HEK293 (cell line): ENCODE measurements around the gene ZNF354B.
"Not testable (repeated sequence)": the region's sequence is repeated elsewhere in the genome, so short reads cannot be mapped to it uniquely, and the experiment has no call there.

Experiments
- CTCF ChIA-PET: fragments of 350-600 bp; formaldehyde crosslinking; extraction: SDS; loops from one replicate; lab custom pipeline; 2021; ENCODE audit warnings: antibody characterized with exemption; lab: Yijun Ruan, JAX
- POLR2A ChIA-PET: fragments of 300-600 bp; formaldehyde crosslinking; extraction: SDS; loops from one replicate; lab custom pipeline; 2020; ENCODE audit warnings: antibody characterized with exemption, inconsistent platforms; lab: Yijun Ruan, JAX
- H3K27ac ChIP-seq: fragments of 200-500 bp; sonication (Bioruptor generic); 2 replicates; pipeline ENCODE4 v1.5.1; 2014; ENCODE audit warnings: low read depth, low read length, control low read depth, inconsistent platforms; ENCODE audit errors: extremely low read depth
- H3K36me3 ChIP-seq, 2 experiments: fragments of 200-500 bp in 1 of 2; sonication (Bioruptor generic) in 1 of 2; 1 replicate in 1 of 2; 2 replicates in 1 of 2; pipeline ENCODE4 v1.5.1; 2014 to 2017; ENCODE audit warnings: inconsistent platforms in 2 of 2, low read length in 2 of 2; ENCODE audit not compliant: control insufficient read depth in 2 of 2, insufficient read depth in 1 of 2
- H3K4me1 ChIP-seq: fragments of 200-500 bp; sonication (Bioruptor generic); 2 replicates; pipeline ENCODE4 v1.5.1; 2014; ENCODE audit warnings: mild to moderate bottlenecking, low read length, inconsistent platforms; ENCODE audit not compliant: control insufficient read depth, insufficient read depth
- H3K4me3 ChIP-seq: 2 replicates; pipeline ENCODE4 v1.5.1; 2011; ENCODE audit warnings: low read depth, mild to moderate bottlenecking, control low read depth, low read length, moderate library complexity
- H3K9me3 ChIP-seq: fragments of 200-500 bp; sonication (Bioruptor generic); 2 replicates; pipeline ENCODE4 v1.5.1; 2014; ENCODE audit warnings: low read depth, low read length, inconsistent platforms; ENCODE audit not compliant: control insufficient read depth, insufficient read depth
- GFI1B ChIP-seq: fragments of 450-650 bp; formaldehyde crosslinking; IDR thresholded peaks from 2 replicates; pipeline ENCODE4 v1.5.1; 2016; ENCODE audit warnings: missing biosample characterization, missing genetic modification characterization
- GLI2 ChIP-seq: fragments of 450-650 bp; formaldehyde crosslinking; IDR thresholded peaks from 2 replicates; pipeline ENCODE4; 2017; ENCODE audit warnings: missing biosample characterization, missing genetic modification characterization, low read depth, borderline replicate concordance
- KLF1 ChIP-seq: fragments of 450-650 bp; formaldehyde crosslinking; IDR thresholded peaks from 2 replicates; pipeline ENCODE4 v1.5.1; 2016; ENCODE audit warnings: missing biosample characterization, missing genetic modification characterization
- ZBTB1 ChIP-seq: fragments of 450-650 bp; formaldehyde crosslinking; IDR thresholded peaks from 2 replicates; pipeline ENCODE4 v1.5.1; 2016; ENCODE audit warnings: missing biosample characterization, missing genetic modification characterization
- ZBTB17 ChIP-seq: fragments of 450-650 bp; formaldehyde crosslinking; IDR thresholded peaks from 2 replicates; pipeline ENCODE4 v1.5.1; 2016; ENCODE audit warnings: missing biosample characterization, missing genetic modification characterization
- ZFHX2 ChIP-seq: fragments of 450-650 bp; formaldehyde crosslinking; conservative IDR thresholded peaks from 2 replicates; pipeline ENCODE4 v1.5.1; 2016; ENCODE audit warnings: missing biosample characterization, missing genetic modification characterization
- ZFP37 ChIP-seq: fragments of 450-650 bp; formaldehyde crosslinking; IDR thresholded peaks from 2 replicates; pipeline ENCODE4 v1.5.1; 2016; ENCODE audit warnings: missing biosample characterization, missing genetic modification characterization
- ZNF157 ChIP-seq: fragments of 450-650 bp; formaldehyde crosslinking; IDR thresholded peaks from 2 replicates; pipeline ENCODE4 v1.5.1; 2016; ENCODE audit warnings: missing biosample characterization, missing genetic modification characterization
- ZNF324 ChIP-seq: fragments of 450-650 bp; formaldehyde crosslinking; IDR thresholded peaks from 2 replicates; pipeline ENCODE4 v1.5.1; 2016; ENCODE audit warnings: missing biosample characterization, missing genetic modification characterization
- ZNF501 ChIP-seq: fragments of 450-650 bp; formaldehyde crosslinking; IDR thresholded peaks from 2 replicates; pipeline ENCODE4 v1.5.1; 2016; ENCODE audit warnings: missing biosample characterization, missing genetic modification characterization
- ZNF514 ChIP-seq: fragments of 450-650 bp; formaldehyde crosslinking; IDR thresholded peaks from 2 replicates; pipeline ENCODE4 v1.5.1; 2016; ENCODE audit warnings: missing biosample characterization, missing genetic modification characterization
- ZNF571 ChIP-seq: fragments of 450-650 bp; formaldehyde crosslinking; IDR thresholded peaks from 2 replicates; pipeline ENCODE4 v1.5.0; 2017; ENCODE audit warnings: missing biosample characterization, missing genetic modification characterization
- ZNF660 ChIP-seq: fragments of 450-650 bp; IDR thresholded peaks from 2 replicates; pipeline ENCODE4 v1.5.1; 2018; ENCODE audit warnings: missing biosample characterization, mild to moderate bottlenecking, missing genetic modification characterization
- ZNF707 ChIP-seq: fragments of 450-650 bp; formaldehyde crosslinking; IDR thresholded peaks from 2 replicates; pipeline ENCODE4 v1.5.1; 2016; ENCODE audit warnings: missing biosample characterization, missing genetic modification characterization
- ZNF768 ChIP-seq: fragments of 450-650 bp; formaldehyde crosslinking; IDR thresholded peaks from 2 replicates; pipeline ENCODE4 v1.5.1; 2018; ENCODE audit warnings: missing biosample characterization, mild to moderate bottlenecking, missing genetic modification characterization
- TF ChIP-seq, protein P1 (sequence below): fragments of 450-650 bp; formaldehyde crosslinking; IDR thresholded peaks from 2 replicates; pipeline ENCODE4 v1.5.1; 2016; ENCODE audit warnings: missing biosample characterization, missing genetic modification characterization
- TF ChIP-seq, protein P2 (sequence below): fragments of 450-650 bp; formaldehyde crosslinking; IDR thresholded peaks from 2 replicates; pipeline ENCODE4 v1.5.1; 2017; ENCODE audit warnings: missing biosample characterization, missing genetic modification characterization
- TF ChIP-seq, protein P3 (sequence below): fragments of 450-650 bp; formaldehyde crosslinking; IDR thresholded peaks from 2 replicates; pipeline ENCODE4 v1.5.1; 2017; ENCODE audit warnings: missing biosample characterization, missing genetic modification characterization
- TF ChIP-seq, protein P4 (sequence below): fragments of 450-650 bp; formaldehyde crosslinking; IDR thresholded peaks from 2 replicates; pipeline ENCODE4 v1.5.1; 2016; ENCODE audit warnings: missing biosample characterization, missing genetic modification characterization
- TF ChIP-seq, protein P5 (sequence below): fragments of 450-650 bp; formaldehyde crosslinking; IDR thresholded peaks from 2 replicates; pipeline ENCODE4 v1.5.1; 2016; ENCODE audit warnings: missing biosample characterization, missing genetic modification characterization
- TF ChIP-seq, protein P6 (sequence below): fragments of 450-650 bp; formaldehyde crosslinking; IDR thresholded peaks from 2 replicates; pipeline ENCODE4 v1.5.1; 2016; ENCODE audit warnings: missing biosample characterization, missing genetic modification characterization

The ZNF354B gene

DNA sequence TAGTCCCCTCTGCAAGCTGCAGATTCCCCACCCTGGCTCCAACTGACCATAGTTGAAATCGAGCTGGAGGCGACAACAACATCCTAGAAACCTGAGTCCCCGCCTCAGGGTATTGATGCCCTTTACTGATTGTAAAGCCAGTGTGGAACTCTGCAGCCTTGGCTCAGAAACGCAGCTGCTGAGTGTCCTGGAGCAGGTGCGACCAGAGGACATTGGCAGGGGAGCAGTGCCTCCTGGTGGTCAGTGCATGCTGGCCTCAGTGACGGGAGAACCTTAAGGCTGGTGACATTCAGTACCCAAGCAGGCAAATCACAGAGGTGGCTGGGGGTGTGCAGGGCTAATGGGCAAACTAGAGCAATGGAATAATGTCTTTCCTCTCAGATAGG lies 20.4 kb upstream of the ZNF354B start:
- CTCF ChIA-PET: interaction anchor here (0.7 to 1.0 kb wide), 3 partner anchors 106 to 602 kb away, joined by 3 to 5 read pairs (median 3); no protein-coding TSS in a partner anchor
- H3K27ac ChIP-seq: no peak overlapping the region
- H3K9me3 ChIP-seq: no peaks in the 10 kb centered on the region
- TF ChIP-seq, protein P1, sequence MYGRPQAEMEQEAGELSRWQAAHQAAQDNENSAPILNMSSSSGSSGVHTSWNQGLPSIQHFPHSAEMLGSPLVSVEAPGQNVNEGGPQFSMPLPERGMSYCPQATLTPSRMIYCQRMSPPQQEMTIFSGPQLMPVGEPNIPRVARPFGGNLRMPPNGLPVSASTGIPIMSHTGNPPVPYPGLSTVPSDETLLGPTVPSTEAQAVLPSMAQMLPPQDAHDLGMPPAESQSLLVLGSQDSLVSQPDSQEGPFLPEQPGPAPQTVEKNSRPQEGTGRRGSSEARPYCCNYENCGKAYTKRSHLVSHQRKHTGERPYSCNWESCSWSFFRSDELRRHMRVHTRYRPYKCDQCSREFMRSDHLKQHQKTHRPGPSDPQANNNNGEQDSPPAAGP (tag by site-specific recombination): no peak
- TF ChIP-seq, protein P2, sequence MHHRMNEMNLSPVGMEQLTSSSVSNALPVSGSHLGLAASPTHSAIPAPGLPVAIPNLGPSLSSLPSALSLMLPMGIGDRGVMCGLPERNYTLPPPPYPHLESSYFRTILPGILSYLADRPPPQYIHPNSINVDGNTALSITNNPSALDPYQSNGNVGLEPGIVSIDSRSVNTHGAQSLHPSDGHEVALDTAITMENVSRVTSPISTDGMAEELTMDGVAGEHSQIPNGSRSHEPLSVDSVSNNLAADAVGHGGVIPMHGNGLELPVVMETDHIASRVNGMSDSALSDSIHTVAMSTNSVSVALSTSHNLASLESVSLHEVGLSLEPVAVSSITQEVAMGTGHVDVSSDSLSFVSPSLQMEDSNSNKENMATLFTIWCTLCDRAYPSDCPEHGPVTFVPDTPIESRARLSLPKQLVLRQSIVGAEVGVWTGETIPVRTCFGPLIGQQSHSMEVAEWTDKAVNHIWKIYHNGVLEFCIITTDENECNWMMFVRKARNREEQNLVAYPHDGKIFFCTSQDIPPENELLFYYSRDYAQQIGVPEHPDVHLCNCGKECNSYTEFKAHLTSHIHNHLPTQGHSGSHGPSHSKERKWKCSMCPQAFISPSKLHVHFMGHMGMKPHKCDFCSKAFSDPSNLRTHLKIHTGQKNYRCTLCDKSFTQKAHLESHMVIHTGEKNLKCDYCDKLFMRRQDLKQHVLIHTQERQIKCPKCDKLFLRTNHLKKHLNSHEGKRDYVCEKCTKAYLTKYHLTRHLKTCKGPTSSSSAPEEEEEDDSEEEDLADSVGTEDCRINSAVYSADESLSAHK (tag by site-specific recombination): no peak
- TF ChIP-seq ZBTB1 (tag by site-specific recombination) (no peak), KLF1 (no peak), GLI2 (tag by site-specific recombination) (no peak), ZNF768 (tag by site-specific recombination) (no peak), ZNF501 (tag by site-specific recombination) (no peak), ZNF157 (tag by site-specific recombination) (no peak), ZNF571 (tag by site-specific recombination) (no peak), ZNF514 (tag by site-specific recombination) (no peak), ZNF324 (tag by site-specific recombination) (no peak)
- TF ChIP-seq, protein P3, sequence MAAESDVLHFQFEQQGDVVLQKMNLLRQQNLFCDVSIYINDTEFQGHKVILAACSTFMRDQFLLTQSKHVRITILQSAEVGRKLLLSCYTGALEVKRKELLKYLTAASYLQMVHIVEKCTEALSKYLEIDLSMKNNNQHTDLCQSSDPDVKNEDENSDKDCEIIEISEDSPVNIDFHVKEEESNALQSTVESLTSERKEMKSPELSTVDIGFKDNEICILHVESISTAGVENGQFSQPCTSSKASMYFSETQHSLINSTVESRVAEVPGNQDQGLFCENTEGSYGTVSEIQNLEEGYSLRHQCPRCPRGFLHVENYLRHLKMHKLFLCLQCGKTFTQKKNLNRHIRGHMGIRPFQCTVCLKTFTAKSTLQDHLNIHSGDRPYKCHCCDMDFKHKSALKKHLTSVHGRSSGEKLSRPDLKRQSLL: no peak
- TF ChIP-seq, protein P4, sequence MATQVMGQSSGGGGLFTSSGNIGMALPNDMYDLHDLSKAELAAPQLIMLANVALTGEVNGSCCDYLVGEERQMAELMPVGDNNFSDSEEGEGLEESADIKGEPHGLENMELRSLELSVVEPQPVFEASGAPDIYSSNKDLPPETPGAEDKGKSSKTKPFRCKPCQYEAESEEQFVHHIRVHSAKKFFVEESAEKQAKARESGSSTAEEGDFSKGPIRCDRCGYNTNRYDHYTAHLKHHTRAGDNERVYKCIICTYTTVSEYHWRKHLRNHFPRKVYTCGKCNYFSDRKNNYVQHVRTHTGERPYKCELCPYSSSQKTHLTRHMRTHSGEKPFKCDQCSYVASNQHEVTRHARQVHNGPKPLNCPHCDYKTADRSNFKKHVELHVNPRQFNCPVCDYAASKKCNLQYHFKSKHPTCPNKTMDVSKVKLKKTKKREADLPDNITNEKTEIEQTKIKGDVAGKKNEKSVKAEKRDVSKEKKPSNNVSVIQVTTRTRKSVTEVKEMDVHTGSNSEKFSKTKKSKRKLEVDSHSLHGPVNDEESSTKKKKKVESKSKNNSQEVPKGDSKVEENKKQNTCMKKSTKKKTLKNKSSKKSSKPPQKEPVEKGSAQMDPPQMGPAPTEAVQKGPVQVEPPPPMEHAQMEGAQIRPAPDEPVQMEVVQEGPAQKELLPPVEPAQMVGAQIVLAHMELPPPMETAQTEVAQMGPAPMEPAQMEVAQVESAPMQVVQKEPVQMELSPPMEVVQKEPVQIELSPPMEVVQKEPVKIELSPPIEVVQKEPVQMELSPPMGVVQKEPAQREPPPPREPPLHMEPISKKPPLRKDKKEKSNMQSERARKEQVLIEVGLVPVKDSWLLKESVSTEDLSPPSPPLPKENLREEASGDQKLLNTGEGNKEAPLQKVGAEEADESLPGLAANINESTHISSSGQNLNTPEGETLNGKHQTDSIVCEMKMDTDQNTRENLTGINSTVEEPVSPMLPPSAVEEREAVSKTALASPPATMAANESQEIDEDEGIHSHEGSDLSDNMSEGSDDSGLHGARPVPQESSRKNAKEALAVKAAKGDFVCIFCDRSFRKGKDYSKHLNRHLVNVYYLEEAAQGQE (tag by site-specific recombination): no peak
- H3K4me3 ChIP-seq: no peak overlapping the region
- no peaks in the 10 kb centered on the region for H3K36me3 ChIP-seq
- POLR2A ChIA-PET: interaction anchor here (1.0 kb wide), 1 partner anchor 108 kb away, joined by 3 read pairs; no protein-coding TSS in a partner anchor
- no peaks in the 10 kb centered on the region for H3K4me1 ChIP-seq

DNA sequence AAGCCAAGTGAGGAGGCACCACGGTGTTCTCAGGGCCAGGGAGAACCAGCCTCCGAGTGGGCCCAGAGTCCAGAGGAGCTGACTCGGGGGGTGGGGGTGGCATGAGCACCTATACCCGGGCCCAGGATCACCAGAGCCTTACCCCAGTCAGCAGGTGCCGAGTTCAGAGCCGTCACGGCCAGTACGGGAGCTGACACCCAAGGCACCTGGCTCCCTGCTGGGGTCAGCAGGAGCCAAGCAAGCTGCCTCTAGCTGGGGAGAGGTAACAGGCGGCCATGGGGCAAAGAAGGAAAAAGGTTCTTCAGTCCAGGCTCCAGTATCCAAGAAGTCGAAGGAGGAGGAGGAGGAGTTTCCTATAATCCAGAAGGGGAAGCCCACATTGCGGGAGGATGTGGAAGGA lies 19.4 kb upstream of the ZNF354B start:
- POLR2A ChIA-PET, CTCF ChIA-PET: not testable (repeated sequence)

DNA sequence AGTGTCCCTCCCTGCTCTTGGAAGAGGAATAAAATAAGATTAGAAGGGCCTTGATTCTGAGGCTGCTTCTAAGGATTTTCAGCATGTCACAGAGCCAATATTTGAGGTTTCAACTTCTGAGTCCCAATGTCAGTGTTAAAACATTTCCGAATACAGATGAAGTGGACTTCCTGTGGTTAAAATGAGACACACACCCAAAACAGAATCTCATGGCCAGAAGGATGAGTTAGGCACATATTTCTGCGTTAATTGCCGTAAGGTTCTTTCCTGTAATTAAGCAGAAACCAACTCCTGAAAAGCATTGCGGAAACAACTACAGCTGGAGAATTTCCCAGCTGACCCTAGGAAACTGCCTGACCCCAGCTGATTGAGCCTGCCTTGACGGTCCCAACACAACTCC lies 10.4 kb upstream of the ZNF354B start:
- Histone ChIP-seq H3K4me3 (no peak overlapping the region), H3K9me3 (no peaks in the 10 kb centered on the region), H3K27ac (no peak overlapping the region), H3K4me1 (no peaks in the 10 kb centered on the region), H3K36me3 (no peaks in the 10 kb centered on the region)
- ChIA-PET CTCF (interaction anchor here (0.6 kb wide), 1 partner anchor 1329 kb away, joined by 5 read pairs; no protein-coding TSS in a partner anchor), POLR2A (no interaction called here)
- TF ChIP-seq ZBTB17 (tag by site-specific recombination): no peak
- TF ChIP-seq ZFP37: no peak
- no peak for TF ChIP-seq ZNF707 (tag by site-specific recombination)
- no peak for TF ChIP-seq ZFHX2 (tag by site-specific recombination)
- TF ChIP-seq, protein P5, sequence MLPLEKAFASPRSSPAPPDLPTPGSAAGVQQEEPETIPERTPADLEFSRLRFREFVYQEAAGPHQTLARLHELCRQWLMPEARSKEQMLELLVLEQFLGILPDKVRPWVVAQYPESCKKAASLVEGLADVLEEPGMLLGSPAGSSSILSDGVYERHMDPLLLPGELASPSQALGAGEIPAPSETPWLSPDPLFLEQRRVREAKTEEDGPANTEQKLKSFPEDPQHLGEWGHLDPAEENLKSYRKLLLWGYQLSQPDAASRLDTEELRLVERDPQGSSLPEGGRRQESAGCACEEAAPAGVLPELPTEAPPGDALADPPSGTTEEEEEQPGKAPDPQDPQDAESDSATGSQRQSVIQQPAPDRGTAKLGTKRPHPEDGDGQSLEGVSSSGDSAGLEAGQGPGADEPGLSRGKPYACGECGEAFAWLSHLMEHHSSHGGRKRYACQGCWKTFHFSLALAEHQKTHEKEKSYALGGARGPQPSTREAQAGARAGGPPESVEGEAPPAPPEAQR: no peak
- TF ChIP-seq, protein P6, sequence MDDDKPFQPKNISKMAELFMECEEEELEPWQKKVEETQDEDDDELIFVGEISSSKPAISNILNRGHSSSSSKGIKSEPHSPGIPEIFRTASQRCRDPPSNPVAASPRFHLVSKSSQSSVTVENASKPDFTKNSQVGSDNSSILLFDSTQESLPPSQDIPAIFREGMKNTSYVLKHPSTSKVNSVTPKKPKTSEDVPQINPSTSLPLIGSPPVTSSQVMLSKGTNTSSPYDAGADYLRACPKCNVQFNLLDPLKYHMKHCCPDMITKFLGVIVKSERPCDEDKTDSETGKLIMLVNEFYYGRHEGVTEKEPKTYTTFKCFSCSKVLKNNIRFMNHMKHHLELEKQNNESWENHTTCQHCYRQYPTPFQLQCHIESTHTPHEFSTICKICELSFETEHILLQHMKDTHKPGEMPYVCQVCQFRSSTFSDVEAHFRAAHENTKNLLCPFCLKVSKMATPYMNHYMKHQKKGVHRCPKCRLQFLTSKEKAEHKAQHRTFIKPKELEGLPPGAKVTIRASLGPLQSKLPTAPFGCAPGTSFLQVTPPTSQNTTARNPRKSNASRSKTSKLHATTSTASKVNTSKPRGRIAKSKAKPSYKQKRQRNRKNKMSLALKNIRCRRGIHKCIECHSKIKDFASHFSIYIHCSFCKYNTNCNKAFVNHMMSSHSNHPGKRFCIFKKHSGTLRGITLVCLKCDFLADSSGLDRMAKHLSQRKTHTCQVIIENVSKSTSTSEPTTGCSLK (tag by site-specific recombination): no peak
- no peak for TF ChIP-seq ZNF660
- no peak for TF ChIP-seq GFI1B (tag by site-specific recombination)

More for the DNA sequence above, 19.4 kb upstream of the ZNF354B start:
- H3K4me3 ChIP-seq, H3K27ac ChIP-seq, H3K9me3 ChIP-seq, H3K4me1 ChIP-seq, H3K36me3 ChIP-seq: not testable (repeated sequence)
